NOMO-1 (cell line): ENCODE results near the gene NOL8.

ENCODE experiments used
- DNase-seq, 2 experiments: peaks; one replicate each; lab custom pipeline; 2025; ENCODE audit not compliant: unreplicated experiment in 2 of 2; lab: John Stamatoyannopoulos, UW

NOL8 gene

DNA sequence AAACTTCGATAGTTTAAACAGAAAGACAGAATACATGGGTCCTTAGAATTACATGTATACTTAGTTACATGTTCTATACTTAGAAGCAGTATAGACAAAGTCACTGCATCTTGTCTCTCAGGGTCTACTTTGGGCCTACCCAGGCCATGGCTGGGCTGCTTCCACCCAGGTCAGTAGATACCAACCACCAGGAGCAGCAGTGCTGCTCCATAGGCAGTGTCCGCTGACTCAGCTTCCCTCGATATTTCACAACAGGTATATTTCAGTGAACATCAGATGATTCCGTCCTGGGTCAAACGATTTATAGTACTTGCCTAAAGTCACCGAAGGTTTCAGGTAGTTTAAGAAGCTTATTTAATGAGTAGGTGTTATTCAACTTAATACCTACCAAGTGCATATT is 49.6 kb downstream of the NOL8 start:
- no peak for DNase-seq

DNA sequence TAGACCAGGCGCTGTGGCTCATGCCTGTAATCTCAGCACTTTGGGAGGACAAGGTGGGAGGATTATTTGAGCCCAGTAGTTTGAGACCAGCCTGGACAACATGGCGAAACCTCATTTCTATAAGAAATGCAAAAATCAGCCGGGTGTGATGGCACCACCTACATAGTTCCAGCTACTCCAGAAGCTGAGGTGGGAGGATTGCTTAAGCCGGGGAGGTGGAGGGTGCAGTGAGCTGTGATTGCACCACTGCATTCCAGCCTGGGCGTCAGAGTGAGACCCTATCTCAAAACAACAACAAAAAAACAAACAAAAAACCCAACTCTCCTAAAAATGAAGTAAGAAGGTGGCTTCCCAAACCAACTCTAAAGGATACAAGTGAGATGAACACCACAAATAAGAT is 54.6 kb downstream of the NOL8 start:
- DNase-seq = no peak

DNA sequence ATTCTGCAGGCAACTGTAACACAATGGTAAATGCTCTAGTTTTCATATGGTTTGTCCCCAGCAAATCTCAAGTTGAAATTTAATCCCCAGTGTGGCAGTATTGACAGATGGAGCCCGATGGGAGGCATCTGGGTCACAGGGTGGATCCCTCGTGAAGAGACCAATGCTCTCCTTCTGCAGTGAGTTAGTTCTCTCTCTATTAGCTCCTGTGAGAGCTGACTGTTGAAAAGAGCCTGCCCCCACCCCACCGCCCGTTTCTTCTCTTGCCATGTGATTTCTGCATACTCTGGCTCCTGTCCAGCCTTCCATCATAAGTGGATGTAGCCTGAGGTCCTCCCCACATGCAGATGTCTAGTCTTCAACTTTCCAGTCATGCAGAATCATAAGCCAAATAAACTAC is 58.7 kb downstream of the NOL8 start:
- DNase-seq = no peak

DNA sequence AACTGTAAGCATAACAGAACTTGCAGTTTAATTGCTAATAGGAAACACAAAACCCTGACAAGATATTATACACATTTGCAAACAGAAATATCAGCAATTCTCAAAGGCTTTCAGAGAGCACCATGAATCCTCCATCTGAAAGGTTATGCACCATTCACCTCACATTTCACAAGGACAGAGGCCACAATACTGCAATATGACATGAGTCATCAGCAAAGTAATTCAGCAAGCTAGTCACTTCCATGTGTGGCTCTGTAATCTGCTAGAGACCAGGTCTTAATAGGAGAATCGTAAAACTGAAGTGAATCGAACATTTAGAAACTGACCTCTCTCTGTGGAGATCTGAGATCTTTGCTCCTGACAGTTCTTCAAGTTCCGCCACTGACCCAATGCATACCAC is 60.0 kb downstream of the NOL8 start:
- peak; percentile 20 to 38 for DNase-seq

DNA sequence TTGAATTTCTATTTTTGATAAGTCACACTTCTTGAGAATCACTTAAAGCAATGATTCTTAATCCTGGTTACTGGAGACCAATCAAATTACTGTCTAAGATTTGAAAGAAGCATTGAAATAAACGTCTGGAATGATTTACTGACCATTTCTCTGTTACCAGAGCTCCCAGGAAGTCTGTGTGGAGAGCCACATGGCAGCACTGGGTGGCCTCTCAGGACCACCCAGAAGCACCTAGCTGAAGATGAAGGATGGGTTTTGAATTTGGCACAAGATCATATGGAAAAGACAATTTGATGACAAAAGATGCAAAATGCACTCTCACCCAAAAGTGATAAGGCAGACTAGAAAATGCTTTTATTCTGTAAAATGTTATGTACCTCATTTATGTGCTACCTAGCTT is 62.0 kb downstream of the NOL8 start:
- DNase-seq = no peak

DNA sequence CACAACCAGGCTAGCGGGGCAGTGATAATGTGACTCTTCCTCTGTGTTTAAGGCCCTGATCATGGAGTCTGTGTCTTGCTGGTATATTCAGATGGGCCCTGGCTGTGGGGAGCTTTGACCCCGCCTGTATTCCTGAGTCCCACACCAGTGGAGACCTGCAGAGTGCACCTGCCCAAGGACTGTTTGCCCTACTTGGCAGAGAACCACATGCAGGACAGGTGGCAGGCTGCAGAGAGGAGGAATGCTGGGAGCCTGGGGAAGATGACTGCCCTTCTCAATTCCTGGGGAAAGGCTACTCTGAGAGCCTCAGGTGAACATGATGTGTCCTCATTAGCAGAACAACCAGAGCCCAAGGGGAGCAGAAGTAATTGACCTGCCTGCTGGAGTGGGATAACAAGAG is 67.8 kb downstream of the NOL8 start:
- no peak for DNase-seq

DNA sequence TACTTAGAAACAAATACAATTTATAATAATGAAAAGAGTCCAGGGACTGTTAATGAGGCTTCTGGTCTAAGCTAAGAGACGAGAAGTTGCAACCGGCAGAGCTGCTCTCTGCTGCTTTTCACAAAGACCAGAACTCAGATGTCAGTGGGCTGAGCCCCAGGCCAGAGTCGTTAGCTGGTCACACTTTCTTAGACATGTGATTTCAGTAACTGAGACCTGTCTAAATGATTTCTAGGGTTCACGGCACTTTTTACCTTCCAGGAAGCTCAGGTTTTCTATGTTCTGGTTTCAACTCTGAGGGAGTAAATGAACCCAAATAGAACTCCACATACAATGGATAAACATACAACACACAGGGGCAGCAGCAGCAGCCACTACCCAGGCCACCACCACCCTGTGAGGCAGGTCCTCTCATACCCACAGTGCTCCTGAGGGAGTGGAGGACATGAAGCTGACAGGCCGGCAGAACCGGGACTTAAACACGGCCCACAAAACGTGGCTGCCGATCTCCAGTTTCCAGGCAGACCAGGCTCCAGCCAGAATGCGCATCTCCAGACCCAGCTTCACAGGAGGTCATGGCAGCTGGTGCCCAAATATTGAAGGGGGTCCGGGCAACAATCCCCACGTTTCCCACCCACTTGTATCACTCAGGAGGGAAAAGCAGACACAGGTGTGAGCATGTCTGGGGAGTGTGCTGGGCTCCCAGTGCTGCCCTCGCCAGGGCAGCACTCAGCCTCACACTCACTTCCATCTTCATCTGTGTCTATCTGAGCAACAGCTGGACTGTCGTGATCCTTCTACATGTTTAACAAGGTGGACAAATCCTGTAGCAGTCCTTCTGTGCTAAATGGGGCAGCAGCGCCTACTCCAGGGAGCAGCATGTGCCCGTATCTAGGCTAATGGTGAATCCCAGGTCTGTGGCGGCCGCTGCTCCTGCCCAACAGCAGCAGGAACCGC is 70.5 kb downstream of the NOL8 start:
- no peak for DNase-seq

DNA sequence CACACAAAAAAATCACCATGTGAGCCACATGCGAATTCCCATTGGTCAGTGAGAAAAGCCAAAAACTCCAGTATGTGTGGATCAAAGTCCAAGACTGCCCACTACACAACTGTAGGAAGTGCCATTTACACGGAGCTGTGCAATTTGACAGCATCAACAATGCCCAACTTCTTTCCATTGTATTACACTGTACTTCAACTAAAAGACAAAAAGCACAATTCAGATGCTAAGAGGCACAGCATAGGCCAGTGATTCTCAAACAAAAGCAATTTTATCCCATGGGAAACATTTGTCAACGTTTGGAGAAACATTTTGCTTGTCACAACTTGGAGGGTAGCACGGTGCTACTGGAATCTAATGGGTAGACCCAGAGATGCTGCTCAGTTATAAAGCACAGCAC is 71.5 kb downstream of the NOL8 start:
- no peak for DNase-seq

DNA sequence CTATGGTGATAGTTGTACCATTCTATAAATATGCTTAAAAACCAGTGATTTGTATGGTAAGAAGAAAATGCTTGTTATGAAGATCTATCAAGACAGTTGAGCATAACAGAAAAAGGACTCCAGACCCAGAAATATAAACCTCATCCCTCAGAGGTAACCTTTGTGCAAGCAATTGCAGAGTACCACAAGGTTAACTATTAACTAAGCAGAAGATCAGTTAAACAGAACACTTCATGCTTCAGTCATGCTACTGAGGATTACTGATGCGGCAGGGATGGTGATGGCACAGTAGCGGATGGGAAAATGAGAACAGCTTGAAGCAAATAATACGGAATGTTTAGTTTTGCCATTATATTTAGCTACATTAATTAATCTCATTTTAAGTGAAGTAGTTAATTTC is 77.2 kb downstream of the NOL8 start:
- no peak for DNase-seq
